Brain microvascular endothelial cell (primary cell): Measurements from ENCODE around the gene ALDH1L2.
"Not testable (repeated sequence)": the region's sequence is repeated elsewhere in the genome, so short reads cannot be mapped to it uniquely, and the experiment has no call there.

ENCODE experiments used
- DNase-seq: peaks from one replicate; pipeline ENCODE4 v3.0.0-alpha.2; 2020
- H3K27ac ChIP-seq: fragments of 250-450 bp; sonication (Bioruptor Pico); 2 replicates; pipeline ENCODE4 v1.5.1; 2020; ENCODE audit warnings: mild to moderate bottlenecking, moderate library complexity
- H3K27me3 ChIP-seq: fragments of 250-450 bp; sonication (Bioruptor Pico); replicated peaks from 2 replicates; pipeline ENCODE4 v1.5.1; 2020; ENCODE audit warnings: mild to moderate bottlenecking
- H3K36me3 ChIP-seq: fragments of 250-450 bp; sonication (Bioruptor Pico); replicated peaks from 2 replicates; pipeline ENCODE4 v1.5.1; 2020; ENCODE audit warnings: mild to moderate bottlenecking
- H3K4me3 ChIP-seq: 2 replicates; pipeline ENCODE4 v1.5.1; 2011; ENCODE audit warnings: low read depth, mild to moderate bottlenecking, control low read depth, low read length, moderate library complexity
- CTCF ChIP-seq: IDR thresholded peaks from 2 replicates; pipeline ENCODE4 v1.5.1; 2011; ENCODE audit warnings: low read depth, mild to moderate bottlenecking, moderate library complexity, low read length, control low read depth, inconsistent platforms; ENCODE audit errors: missing control alignments
- in situ Hi-C: cut with HindIII; loops from 2 replicates; pipeline ENCODE4 v1.10.0; 2017; ENCODE audit warnings: low sequenced_read_pairs, low pct_ligation_motif_present

ALDH1L2 gene

GRCh38 chr12:105102673-105103072 is 18.4 kb upstream of the ALDH1L2 start:
- no peaks in the 10 kb centered on the region for H3K27me3 ChIP-seq
- no peak overlapping the region for H3K4me3 ChIP-seq
- H3K27ac ChIP-seq = no peak overlapping the region
- no peak for DNase-seq
- in situ Hi-C loops = no loop called here
- no peak for TF ChIP-seq CTCF
- no peaks in the 10 kb centered on the region for H3K36me3 ChIP-seq

- Histone ChIP-seq H3K27me3 (no peaks in the 10 kb centered on the region), H3K4me3 (no peak overlapping the region), H3K27ac (no peak overlapping the region), H3K36me3 (no peaks in the 10 kb centered on the region)
- in situ Hi-C loops = no loop called here
- no peak for DNase-seq
- TF ChIP-seq CTCF = no peak
Observed at GRCh38 chr12:105100998-105101397, 16.7 kb upstream of the ALDH1L2 start.

GRCh38 chr12:105100207-105100985 is 16.1 kb upstream of the ALDH1L2 start:
- Histone ChIP-seq H3K4me3 (no peak overlapping the region), H3K27ac (no peak overlapping the region), H3K27me3 (no peaks in the 10 kb centered on the region), H3K36me3 (no peaks in the 10 kb centered on the region)
- peak; percentile 55 for DNase-seq
- no peak for TF ChIP-seq CTCF
- in situ Hi-C loops = no loop called here

GRCh38 chr12:105099356-105099755 is 15.1 kb upstream of the ALDH1L2 start:
- in situ Hi-C loops = no loop called here
- Histone ChIP-seq H3K36me3 (no peaks in the 10 kb centered on the region), H3K27me3 (no peaks in the 10 kb centered on the region), H3K27ac (no peak overlapping the region), H3K4me3 (no peak overlapping the region)
- DNase-seq = no peak
- no peak for TF ChIP-seq CTCF

- H3K27ac ChIP-seq, DNase-seq, H3K27me3 ChIP-seq, H3K36me3 ChIP-seq, in situ Hi-C loops, H3K4me3 ChIP-seq: not testable (repeated sequence)
Observed at GRCh38 chr12:105095338-105095737, 11.1 kb upstream of the ALDH1L2 start.

GRCh38 chr12:105092336-105092735 is 8.1 kb upstream of the ALDH1L2 start:
- TF ChIP-seq CTCF = no peak
- no peak overlapping the region for H3K27ac ChIP-seq
- no peak for DNase-seq
- peaks cover 2% of the 10 kb centered on the region for H3K27me3 ChIP-seq
- no peaks in the 10 kb centered on the region for H3K36me3 ChIP-seq
- no peak overlapping the region for H3K4me3 ChIP-seq
- in situ Hi-C loops = no loop called here
